ENCODE data around the gene TAS1R1. TPM values are rescaled to one million over a fixed set of nuclear protein-coding genes. Genes with fewer than 3 reads are reported as not detected.

Gene TAS1R1
- total RNA-seq, 1 experiment from 2014 or later: not detected

- H3K27ac Mint-ChIP-seq (ENCODE audit: unreplicated experiment): no peak overlapping the region
- no peaks in the 10 kb centered on the region for H3K27me3 Mint-ChIP-seq (ENCODE audit: insufficient read depth, unreplicated experiment)
- Histone ChIP-seq H3K9me3 (no peaks in the 10 kb centered on the region), H3K27me3 (replicated peaks; ENCODE audit: control insufficient read depth, insufficient read depth, low read length) (no peaks in the 10 kb centered on the region), H3K4me1 (no peaks in the 10 kb centered on the region), H3K4me3 (ENCODE audit: low read depth, low read length) (no peak overlapping the region), H3K36me3 (ENCODE audit: control insufficient read depth, insufficient read depth, low read length) (peaks cover 2% of the 10 kb centered on the region; the same call in 1 of the 2 replicates)
- ChIA-PET CTCF (interaction anchor here (0.8 kb wide), 1 partner anchor 19 kb away, joined by 3 read pairs; no protein-coding TSS in a partner anchor), POLR2A (no interaction called here)
- H3K9me3 Mint-ChIP-seq (ENCODE audit: unreplicated experiment): no peaks in the 10 kb centered on the region
- no peak for DNase-seq
- H3K4me1 Mint-ChIP-seq (ENCODE audit: low read depth, unreplicated experiment): no peaks in the 10 kb centered on the region
- no peak overlapping the region for H3K4me3 Mint-ChIP-seq (ENCODE audit: unreplicated experiment)
- intact Hi-C loops (cut with micrococcal nuclease; ENCODE audit: unreplicated experiment): no loop called here
- TF ChIP-seq CTCF (IDR thresholded peaks at IDR 0.05; ENCODE audit: insufficient read depth in 1 of 2, low read depth in 1 of 2, low read length in 1 of 2, severe bottlenecking in 1 of 2, unreplicated experiment in 1 of 2): no peak
- peaks cover 55% of the 10 kb centered on the region for H3K36me3 Mint-ChIP-seq (ENCODE audit: insufficient read depth, unreplicated experiment)
- BruUV-seq (replicated peaks): no TSS peak
Measured at GRCh38 chr1:6622396-6623152, 67.5 kb downstream of the TAS1R1 start.

- intact Hi-C loops (cut with micrococcal nuclease; ENCODE audit: unreplicated experiment): no loop called here
- no peak for TF ChIP-seq CTCF (IDR thresholded peaks at IDR 0.05; ENCODE audit: insufficient read depth in 1 of 2, low read depth in 1 of 2, low read length in 1 of 2, severe bottlenecking in 1 of 2, unreplicated experiment in 1 of 2)
- H3K27ac Mint-ChIP-seq (ENCODE audit: unreplicated experiment): no peak overlapping the region
- no peak overlapping the region for H3K4me3 Mint-ChIP-seq (ENCODE audit: unreplicated experiment)
- ChIA-PET POLR2A (no interaction called here), CTCF (interaction anchor here (0.6 to 0.8 kb wide), 2 partner anchors 18 to 1046 kb away, joined by 3 read pairs; no protein-coding TSS in a partner anchor)
- Histone ChIP-seq H3K4me3 (ENCODE audit: low read depth, low read length) (no peak overlapping the region), H3K4me1 (no peaks in the 10 kb centered on the region), H3K27me3 (replicated peaks; ENCODE audit: control insufficient read depth, insufficient read depth, low read length) (no peaks in the 10 kb centered on the region), H3K9me3 (no peaks in the 10 kb centered on the region), H3K36me3 (ENCODE audit: control insufficient read depth, insufficient read depth, low read length) (peaks cover 2% of the 10 kb centered on the region; the same call in 1 of the 2 replicates)
- no peaks in the 10 kb centered on the region for H3K9me3 Mint-ChIP-seq (ENCODE audit: unreplicated experiment)
- BruUV-seq (replicated peaks): no TSS peak
- H3K4me1 Mint-ChIP-seq (ENCODE audit: low read depth, unreplicated experiment): no peaks in the 10 kb centered on the region
- peaks cover 60% of the 10 kb centered on the region for H3K36me3 Mint-ChIP-seq (ENCODE audit: insufficient read depth, unreplicated experiment)
- DNase-seq: no peak
- no peaks in the 10 kb centered on the region for H3K27me3 Mint-ChIP-seq (ENCODE audit: insufficient read depth, unreplicated experiment)
Measured at GRCh38 chr1:6623269-6623965, 68.3 kb downstream of the TAS1R1 start.

- POLR2A ChIA-PET: interaction anchor here (0.8 kb wide), 1 partner anchor 160 kb away, joined by 3 read pairs; the partner anchor contains the start of gene CAMTA1
- BruUV-seq (replicated peaks): no TSS peak
Measured at GRCh38 chr1:6624710-6625583, 69.8 kb downstream of the TAS1R1 start, which contains the start of gene THAP3. Gene THAP3, plus strand, starts transcription at chr1:6624868. Its CDS starts 351 bp downstream, at chr1:6625219.

More at GRCh38 chr1:6624710-6625583, 69.8 kb downstream of the TAS1R1 start, which contains the start of gene THAP3:
- Histone ChIP-seq H3K4me1 (no peaks in the 10 kb centered on the region), H3K4me3 (ENCODE audit: low read depth, low read length) (peak within 1 kb of the TSS; percentile 66), H3K36me3 (ENCODE audit: control insufficient read depth, insufficient read depth, low read length) (peaks cover 2% of the 10 kb centered on the region; the same call in 1 of the 2 replicates), H3K27me3 (replicated peaks; ENCODE audit: control insufficient read depth, insufficient read depth, low read length) (no peaks in the 10 kb centered on the region), H3K9me3 (no peaks in the 10 kb centered on the region)
- Mint-ChIP-seq H3K27me3 (ENCODE audit: insufficient read depth, unreplicated experiment) (no peaks in the 10 kb centered on the region), H3K36me3 (ENCODE audit: insufficient read depth, unreplicated experiment) (peaks cover 58% of the 10 kb centered on the region), H3K4me1 (ENCODE audit: low read depth, unreplicated experiment) (no peaks in the 10 kb centered on the region), H3K9me3 (ENCODE audit: unreplicated experiment) (no peaks in the 10 kb centered on the region), H3K4me3 (ENCODE audit: unreplicated experiment) (peak within 1 kb of the TSS; percentile 75), H3K27ac (ENCODE audit: unreplicated experiment) (peak within 1 kb of the TSS; percentile 87)
- TF ChIP-seq CTCF (IDR thresholded peaks at IDR 0.05; ENCODE audit: insufficient read depth in 1 of 2, low read depth in 1 of 2, low read length in 1 of 2, severe bottlenecking in 1 of 2, unreplicated experiment in 1 of 2): peak in 1 of 2 experiments; percentile 22
- peak; percentile 84 to 86 for DNase-seq
- intact Hi-C loops (cut with micrococcal nuclease; ENCODE audit: unreplicated experiment): no loop called here
- CTCF ChIA-PET: interaction anchor here (0.6 kb wide), 1 partner anchor 9 kb away, joined by 4 read pairs; no protein-coding TSS in a partner anchor

All from Caco-2 (cell line).